Measurements from ENCODE around the gene ASB11. TPM values are rescaled to one million over a fixed set of nuclear protein-coding genes. Genes with fewer than 3 reads are reported as not detected.
A peak's percentile ranks its signal among the peaks of the same experiment; 100 is the strongest.

The ASB11 gene
- total RNA-seq, 1 experiment from 2014 or later, result not detected

- Mint-ChIP-seq H3K9me3 (peaks cover 0 to 2% of the 10 kb centered on the region in 2 experiments; a peak in 3 of 5 replicates), H3K27ac (no peak overlapping the region; a peak in 2 of 7 replicates), H3K36me3 (ENCODE audit: insufficient read depth in 1 of 3, low read depth in 3 of 3) (no peaks in the 10 kb centered on the region), H3K4me1 (peaks cover 11 to 13% of the 10 kb centered on the region in 2 experiments), H3K4me3 (no peak overlapping the region), H3K27me3 (ENCODE audit: low read depth) (peaks cover 30% of the 10 kb centered on the region)
- H4K20me1 ChIP-seq (ENCODE audit: control insufficient read depth, insufficient read depth, insufficient read length), result no peaks in the 10 kb centered on the region
- peak overlapping the region; percentile 3 for H2AFZ ChIP-seq (ENCODE audit: low read length)
- H4K5ac ChIP-seq (ENCODE audit: insufficient read length, low read depth, low read length), result no peak overlapping the region
- no peaks in the 10 kb centered on the region for H3K9me3 ChIP-seq (ENCODE audit: control insufficient read depth, low read depth, low read length)
- no peak overlapping the region for H3K9ac ChIP-seq (ENCODE audit: extremely low read depth, insufficient read length, low read length)
- H3K27ac ChIP-seq (ENCODE audit: insufficient read length, low read depth, low read length), result no peak overlapping the region
- no CpG with 5 or more reads among the region's 8 CpGs for WGBS (ENCODE audit: extremely low coverage, insufficient read length, low lambda C conversion rate)
- no peak overlapping the region for H3T11ph ChIP-seq (ENCODE audit: low read length)
- no peak overlapping the region for H3K14ac ChIP-seq (ENCODE audit: insufficient read depth, low read length)
- no peak overlapping the region for H2BK120ac ChIP-seq (ENCODE audit: low read depth, low read length, poor library complexity, severe bottlenecking)
- H2BK15ac ChIP-seq (ENCODE audit: low read depth, low read length), result no peak overlapping the region
- H3K79me2 ChIP-seq (ENCODE audit: insufficient read depth, low read length), result no peaks in the 10 kb centered on the region
- H3K27me3 ChIP-seq (ENCODE audit: insufficient read depth, low read length), result no peaks in the 10 kb centered on the region
- H3K18ac ChIP-seq (ENCODE audit: insufficient read length, low read depth, low read length), result no peak overlapping the region
- no peak overlapping the region for H3K4me2 ChIP-seq (ENCODE audit: insufficient read depth, insufficient read length, low read length)
- no peak overlapping the region for H4K91ac ChIP-seq (ENCODE audit: insufficient read length, low read depth, low read length)
- H2BK20ac ChIP-seq (ENCODE audit: low read depth, low read length, poor library complexity, severe bottlenecking), result no peak overlapping the region
- H3K79me1 ChIP-seq (ENCODE audit: insufficient read depth, low read depth, low read length, poor library complexity, severe bottlenecking), result no peaks in the 10 kb centered on the region
- H3K4ac ChIP-seq (ENCODE audit: low read depth, low read length), result no peak overlapping the region
- no peak overlapping the region for H3K23ac ChIP-seq (ENCODE audit: insufficient read length, low read depth, low read length)
- H3K23me2 ChIP-seq (ENCODE audit: insufficient read length, low read depth, low read length, poor library complexity, severe bottlenecking), result no peaks in the 10 kb centered on the region
- H3K4me1 ChIP-seq (ENCODE audit: insufficient read depth, low read length), result 0 out of 2 replicates have a peak, but pooled peaks cover 2% of the 10 kb centered on the region
- no peak overlapping the region for H2AK5ac ChIP-seq (ENCODE audit: insufficient read length, low read length)
- no peak for TF ChIP-seq CTCF (conservative IDR thresholded peaks at IDR 0.05)
- no peak overlapping the region for H4K8ac ChIP-seq (replicated peaks; ENCODE audit: insufficient read length, low read depth, low read length)
- H2BK12ac ChIP-seq (ENCODE audit: insufficient read length, low read depth, low read length), result no peak overlapping the region
- no peak overlapping the region for H3K56ac ChIP-seq (ENCODE audit: insufficient read length, low read depth, low read length)
- DNase-seq, result peak; percentile 69
- no peak overlapping the region for H2BK5ac ChIP-seq (ENCODE audit: insufficient read length, low read length)
Measured at GRCh38 chrX:15350329-15350996, 35.0 kb upstream of the ASB11 start.

All from H9 (cell line).